C4-2B (cell line): ENCODE data around the gene NTNG2.
"Not testable (repeated sequence)": the region's sequence is repeated elsewhere in the genome, so short reads cannot be mapped to it uniquely, and the experiment has no call there.

Experiments
- CTCF ChIP-seq: fragments of 450-650 bp; conservative IDR thresholded peaks from 2 replicates; pipeline ENCODE4 v1.5.1; 2017; ENCODE audit warnings: mild to moderate bottlenecking
- ZFX ChIP-seq: fragments of 450-650 bp; IDR thresholded peaks from 2 replicates; pipeline ENCODE4 v1.6.1; 2017

DNA sequence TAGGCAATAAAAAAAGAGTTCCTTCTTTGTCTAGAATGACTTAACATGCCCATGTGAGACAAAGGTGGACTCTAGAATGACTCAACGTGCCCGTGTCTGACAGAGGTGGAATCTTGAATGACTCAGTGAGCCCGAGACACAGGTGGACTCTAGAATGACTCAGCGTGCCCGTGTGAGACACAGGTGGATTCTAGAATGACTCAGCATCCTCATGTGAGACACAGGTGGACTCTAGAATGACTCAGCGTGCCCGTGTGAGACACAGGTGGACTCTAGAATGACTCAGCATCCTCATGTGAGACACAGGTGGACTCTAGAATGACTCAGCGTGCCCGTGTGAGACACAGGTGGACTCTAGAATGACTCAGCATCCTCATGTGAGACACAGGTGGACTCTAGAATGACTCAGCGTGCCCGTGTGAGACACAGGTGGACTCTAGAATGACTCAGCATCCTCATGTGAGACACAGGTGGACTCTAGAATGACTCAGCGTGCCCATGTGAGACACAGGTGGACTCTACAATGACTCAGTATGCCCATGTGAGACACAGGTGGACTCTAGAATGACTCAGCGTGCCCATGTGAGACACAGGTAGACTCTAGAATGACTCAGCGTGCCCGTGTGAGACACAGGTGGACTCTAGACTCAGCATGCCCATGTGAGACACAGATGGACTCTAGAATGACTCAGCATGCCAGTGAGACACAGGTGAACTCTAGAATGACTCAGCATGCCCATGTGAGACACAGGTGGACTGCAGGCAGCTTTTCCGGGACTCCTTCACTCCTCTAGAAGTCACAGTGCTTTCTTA is 108.1 kb downstream of the NTNG2 start:
- not testable (repeated sequence) for TF ChIP-seq CTCF, ZFX
